Caco-2 (cell line): ENCODE data around the gene WDR49. TPM values are rescaled to one million over a fixed set of nuclear protein-coding genes. Genes with fewer than 3 reads are reported as not detected.
"Not testable (repeated sequence)": the region's sequence is repeated elsewhere in the genome, so short reads cannot be mapped to it uniquely, and the experiment has no call there.

Source experiments
- BruUV-seq: library from RNA; stranded (reverse); fragments of 400-500 nt; replicated peaks from 2 replicates; lab custom pipeline; 2021; lab: Mats Ljungman, UMichigan
- CTCF ChIA-PET: fragments of 300-600 bp; sonication (Branson Sonifier 250); formaldehyde crosslinking; loops from one replicate; lab custom pipeline; 2022; ENCODE audit warnings: antibody characterized with exemption; lab: Charles Lee
- POLR2A ChIA-PET: fragments of 300-600 bp; sonication (Branson Sonifier 250); formaldehyde crosslinking; loops from one replicate; lab custom pipeline; 2022; ENCODE audit warnings: antibody characterized with exemption; lab: Charles Lee
- DNase-seq, 2 experiments: peaks; one replicate each; pipeline versions ENCODE4 v3.0.0 to v3.0.0-alpha.2; 2020 to 2022
- H3K27me3 ChIP-seq: replicated peaks from 2 replicates; pipeline ENCODE4 v1.6.0; 2011; ENCODE audit warnings: low read length; ENCODE audit not compliant: control insufficient read depth, insufficient read depth
- H3K36me3 ChIP-seq: 2 replicates; pipeline ENCODE4 v1.5.1; 2011; ENCODE audit warnings: low read length; ENCODE audit not compliant: control insufficient read depth, insufficient read depth
- H3K4me1 ChIP-seq: fragments of 250-450 bp; sonication (Bioruptor Pico); 2 replicates; pipeline ENCODE4 v1.5.1; 2020; ENCODE audit warnings: mild to moderate bottlenecking
- H3K4me3 ChIP-seq: 2 replicates; pipeline ENCODE4 v1.5.1; 2011; ENCODE audit warnings: low read depth, mild to moderate bottlenecking, control low read depth, low read length
- H3K9me3 ChIP-seq: fragments of 250-450 bp; sonication (Bioruptor Pico); 2 replicates; pipeline ENCODE4 v1.5.1; 2020; ENCODE audit warnings: mild to moderate bottlenecking, moderate library complexity
- H3K27ac Mint-ChIP-seq: one replicate; pipeline ENCODE4 v1.8.0; 2022; ENCODE audit warnings: mixed read lengths; ENCODE audit not compliant: unreplicated experiment
- H3K27me3 Mint-ChIP-seq: one replicate; pipeline ENCODE4 v1.8.0; 2022; ENCODE audit warnings: mixed read lengths; ENCODE audit not compliant: insufficient read depth, unreplicated experiment
- H3K36me3 Mint-ChIP-seq: one replicate; pipeline ENCODE4 v1.8.0; 2022; ENCODE audit warnings: mild to moderate bottlenecking, mixed read lengths; ENCODE audit not compliant: insufficient read depth, unreplicated experiment
- H3K4me1 Mint-ChIP-seq: one replicate; pipeline ENCODE4 v1.8.0; 2022; ENCODE audit warnings: low read depth, mixed read lengths; ENCODE audit not compliant: unreplicated experiment
- H3K4me3 Mint-ChIP-seq: one replicate; pipeline ENCODE4 v1.8.0; 2022; ENCODE audit warnings: mild to moderate bottlenecking, moderate library complexity, mixed read lengths; ENCODE audit not compliant: unreplicated experiment
- H3K9me3 Mint-ChIP-seq: one replicate; pipeline ENCODE4 v1.8.0; 2022; ENCODE audit warnings: mixed read lengths; ENCODE audit not compliant: unreplicated experiment
- intact Hi-C: fragments of 100-400 bp; cut with micrococcal nuclease; formaldehyde crosslinking; loops from one replicate; pipeline ENCODE4 v1.10.0; 2022; ENCODE audit not compliant: unreplicated experiment
- total RNA-seq: library from RNA; stranded (reverse); gene quantifications from 2 replicates; pipeline ENCODE4 v1.2.3, GENCODE V29; 2022
- TF ChIP-seq, protein P1 (sequence below), 2 experiments: fragments of 200-600 bp in 1 of 2; IDR thresholded peaks; 1 replicate in 1 of 2; 2 replicates in 1 of 2; pipeline versions ENCODE4 v1.5.1 to v1.8.0; 2011 to 2022; ENCODE audit warnings: antibody characterized with exemption in 1 of 2, control low read depth in 1 of 2, inconsistent platforms in 1 of 2, low read depth in 1 of 2, low read length in 1 of 2, mild to moderate bottlenecking in 1 of 2, moderate library complexity in 1 of 2; ENCODE audit not compliant: insufficient read depth in 1 of 2, severe bottlenecking in 1 of 2, unreplicated experiment in 1 of 2

The WDR49 gene
- total RNA-seq, 1 experiment from 2014 or later, result 0.32 TPM

DNA sequence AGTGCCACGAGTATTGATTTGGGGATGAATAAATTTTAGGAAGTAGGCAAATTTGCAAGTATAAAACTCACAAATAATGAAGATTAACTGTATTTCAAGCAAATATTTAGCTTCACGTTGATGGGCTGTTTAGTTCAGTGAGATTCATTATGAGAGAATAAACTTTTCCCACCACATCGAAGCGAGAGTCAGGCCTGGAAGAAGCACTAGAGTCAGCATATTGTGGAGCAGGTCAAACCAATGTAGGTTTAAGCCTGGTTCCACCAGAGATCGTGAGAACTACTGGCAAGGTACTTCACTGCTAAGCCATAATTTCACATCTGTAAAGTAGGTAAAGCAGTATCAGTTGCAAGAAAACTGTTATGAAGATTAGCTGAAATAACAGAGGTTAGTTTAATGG is 22.3 kb downstream of the WDR49 start:
- Mint-ChIP-seq H3K27me3 (peaks cover 4% of the 10 kb centered on the region), H3K27ac (no peak overlapping the region), H3K4me1 (no peaks in the 10 kb centered on the region), H3K9me3 (no peaks in the 10 kb centered on the region), H3K36me3 (no peaks in the 10 kb centered on the region), H3K4me3 (no peak overlapping the region)
- intact Hi-C loops, result no loop called here
- POLR2A ChIA-PET, result no interaction called here
- Histone ChIP-seq H3K9me3 (no peaks in the 10 kb centered on the region), H3K36me3 (no peaks in the 10 kb centered on the region), H3K4me1 (no peaks in the 10 kb centered on the region), H3K4me3 (no peak overlapping the region), H3K27me3 (no peaks in the 10 kb centered on the region; the same call in 1 of the 2 replicates)
- no peak for DNase-seq
- CTCF ChIA-PET, result no interaction called here
- no TSS peak for BruUV-seq
- TF ChIP-seq, protein P1, sequence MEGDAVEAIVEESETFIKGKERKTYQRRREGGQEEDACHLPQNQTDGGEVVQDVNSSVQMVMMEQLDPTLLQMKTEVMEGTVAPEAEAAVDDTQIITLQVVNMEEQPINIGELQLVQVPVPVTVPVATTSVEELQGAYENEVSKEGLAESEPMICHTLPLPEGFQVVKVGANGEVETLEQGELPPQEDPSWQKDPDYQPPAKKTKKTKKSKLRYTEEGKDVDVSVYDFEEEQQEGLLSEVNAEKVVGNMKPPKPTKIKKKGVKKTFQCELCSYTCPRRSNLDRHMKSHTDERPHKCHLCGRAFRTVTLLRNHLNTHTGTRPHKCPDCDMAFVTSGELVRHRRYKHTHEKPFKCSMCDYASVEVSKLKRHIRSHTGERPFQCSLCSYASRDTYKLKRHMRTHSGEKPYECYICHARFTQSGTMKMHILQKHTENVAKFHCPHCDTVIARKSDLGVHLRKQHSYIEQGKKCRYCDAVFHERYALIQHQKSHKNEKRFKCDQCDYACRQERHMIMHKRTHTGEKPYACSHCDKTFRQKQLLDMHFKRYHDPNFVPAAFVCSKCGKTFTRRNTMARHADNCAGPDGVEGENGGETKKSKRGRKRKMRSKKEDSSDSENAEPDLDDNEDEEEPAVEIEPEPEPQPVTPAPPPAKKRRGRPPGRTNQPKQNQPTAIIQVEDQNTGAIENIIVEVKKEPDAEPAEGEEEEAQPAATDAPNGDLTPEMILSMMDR (IDR thresholded peaks at IDR 0.05; ENCODE audit: insufficient read depth in 1 of 2, low read depth in 1 of 2, low read length in 1 of 2, severe bottlenecking in 1 of 2, unreplicated experiment in 1 of 2), result no peak

DNA sequence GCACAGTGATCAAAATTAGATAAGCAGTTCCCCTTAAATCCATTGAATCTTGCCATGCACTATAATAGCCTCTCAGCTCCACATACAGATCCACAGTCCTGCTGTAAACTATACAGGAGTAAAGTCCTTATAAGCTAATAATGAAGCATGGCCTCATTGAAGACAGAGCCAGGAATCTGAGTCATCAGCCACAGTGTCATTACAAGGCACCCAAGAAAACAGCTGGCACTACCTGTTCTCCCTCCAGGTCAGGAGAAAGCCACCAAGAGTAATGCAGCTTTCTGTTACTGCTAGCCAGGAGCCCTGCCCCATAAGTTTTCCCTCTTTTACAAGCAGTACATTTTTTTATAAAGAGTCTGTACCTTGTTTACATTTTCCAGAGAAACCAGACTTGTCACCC is 27.3 kb downstream of the WDR49 start:
- Mint-ChIP-seq H3K4me1 (no peaks in the 10 kb centered on the region), H3K4me3 (no peak overlapping the region), H3K27ac (no peak overlapping the region), H3K36me3 (no peaks in the 10 kb centered on the region), H3K27me3 (peaks cover 4% of the 10 kb centered on the region), H3K9me3 (no peaks in the 10 kb centered on the region)
- ChIA-PET CTCF (no interaction called here), POLR2A (no interaction called here)
- no peak for DNase-seq
- H3K27me3 ChIP-seq, result no peaks in the 10 kb centered on the region; the same call in 1 of the 2 replicates
- intact Hi-C loops, result no loop called here
- TF ChIP-seq, protein P1 (IDR thresholded peaks at IDR 0.05; ENCODE audit: insufficient read depth in 1 of 2, low read depth in 1 of 2, low read length in 1 of 2, severe bottlenecking in 1 of 2, unreplicated experiment in 1 of 2), result no peak
- no peaks in the 10 kb centered on the region for H3K4me1 ChIP-seq
- H3K4me3 ChIP-seq, result no peak overlapping the region
- H3K9me3 ChIP-seq, result no peaks in the 10 kb centered on the region
- no peaks in the 10 kb centered on the region for H3K36me3 ChIP-seq
- BruUV-seq, result no TSS peak

DNA sequence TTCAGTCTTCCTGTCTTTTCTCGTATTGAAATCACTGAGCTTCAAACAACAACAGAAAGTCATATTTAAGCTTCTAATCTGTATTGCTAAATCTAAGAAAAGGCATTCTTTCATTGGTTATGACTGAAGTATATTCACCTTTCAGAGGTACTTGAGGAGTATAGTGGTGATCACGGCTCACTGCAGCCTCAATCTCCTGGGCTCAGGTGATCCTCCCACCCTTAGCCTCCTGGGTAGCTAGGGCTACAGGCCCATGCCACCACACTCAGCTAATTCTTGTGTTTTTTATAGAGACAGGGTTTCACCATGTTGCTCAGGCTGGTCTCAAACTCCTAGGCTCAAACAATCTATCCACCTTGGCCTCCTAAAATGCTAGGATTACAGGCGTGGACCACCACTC is 38.7 kb downstream of the WDR49 start:
- POLR2A ChIA-PET, result no interaction called here
- BruUV-seq, result no TSS peak
- DNase-seq, result no peak
- TF ChIP-seq, protein P1 (IDR thresholded peaks at IDR 0.05; ENCODE audit: insufficient read depth in 1 of 2, low read depth in 1 of 2, low read length in 1 of 2, severe bottlenecking in 1 of 2, unreplicated experiment in 1 of 2), result no peak
- Histone ChIP-seq H3K9me3 (no peaks in the 10 kb centered on the region), H3K4me1 (no peaks in the 10 kb centered on the region), H3K4me3 (no peak overlapping the region), H3K36me3 (no peaks in the 10 kb centered on the region), H3K27me3 (no peaks in the 10 kb centered on the region)
- Mint-ChIP-seq H3K27me3 (peaks cover 16% of the 10 kb centered on the region), H3K27ac (no peak overlapping the region), H3K4me3 (no peak overlapping the region), H3K9me3 (no peaks in the 10 kb centered on the region), H3K4me1 (no peaks in the 10 kb centered on the region), H3K36me3 (no peaks in the 10 kb centered on the region)
- intact Hi-C loops, result no loop called here
- CTCF ChIA-PET, result no interaction called here

DNA sequence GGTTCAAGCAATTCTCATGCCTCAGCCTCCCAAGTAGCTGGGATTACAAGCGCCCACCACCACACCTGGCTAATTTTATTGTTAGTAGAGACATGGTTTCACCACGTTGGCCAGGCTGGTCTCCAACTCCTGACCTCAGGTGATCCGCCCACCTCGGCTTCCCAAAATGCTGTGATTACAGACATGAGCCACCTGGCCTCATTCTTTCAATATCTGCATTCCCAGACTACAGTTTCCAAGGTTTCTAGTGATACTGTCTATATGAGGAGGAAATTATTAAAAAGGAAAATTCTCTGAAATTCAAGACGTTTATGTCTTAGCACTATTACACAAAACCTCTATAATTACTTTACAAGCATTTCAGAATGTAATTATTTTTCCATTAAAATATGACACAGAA is 39.5 kb downstream of the WDR49 start:
- H3K4me1 ChIP-seq, H3K27me3 ChIP-seq, H3K36me3 Mint-ChIP-seq, H3K4me3 ChIP-seq, H3K4me3 Mint-ChIP-seq, H3K4me1 Mint-ChIP-seq, CTCF ChIA-PET, DNase-seq, H3K36me3 ChIP-seq, H3K9me3 ChIP-seq, H3K9me3 Mint-ChIP-seq, BruUV-seq, POLR2A ChIA-PET, H3K27ac Mint-ChIP-seq, intact Hi-C loops: not testable (repeated sequence)
- peaks cover 16% of the 10 kb centered on the region for H3K27me3 Mint-ChIP-seq
